ENCODE measurements around the gene WDR33.

Gene WDR33

GRCh38 chr2:127715778-127716449, 95.1 kb downstream of the WDR33 start:
- Histone ChIP-seq H3K27ac (no peak overlapping the region), H3K36me3 (replicated peaks) (peaks cover 31% of the 10 kb centered on the region), H3K4me3 (ENCODE audit: low read depth, low read length) (no peak overlapping the region), H3K27me3 (replicated peaks) (no peaks in the 10 kb centered on the region)
- in situ Hi-C loops (cut with HindIII; ENCODE audit: low pct_ligation_motif_present, low sequenced_read_pairs) = no loop called here
- no peak for TF ChIP-seq CTCF (IDR thresholded peaks at IDR 0.05; ENCODE audit: low read depth, low read length, missing control alignments)
- DNase-seq = no peak

GRCh38 chr2:127713562-127713961, 97.4 kb downstream of the WDR33 start:
- Histone ChIP-seq H3K36me3 (replicated peaks) (peaks cover 22% of the 10 kb centered on the region), H3K27me3 (replicated peaks) (no peaks in the 10 kb centered on the region), H3K4me3 (ENCODE audit: low read depth, low read length) (no peak overlapping the region), H3K27ac (no peak overlapping the region)
- in situ Hi-C loops (cut with HindIII; ENCODE audit: low pct_ligation_motif_present, low sequenced_read_pairs) = no loop called here
- no peak for TF ChIP-seq CTCF (IDR thresholded peaks at IDR 0.05; ENCODE audit: low read depth, low read length, missing control alignments)
- no peak for DNase-seq

- peaks cover 27% of the 10 kb centered on the region for H3K36me3 ChIP-seq (replicated peaks)
- TF ChIP-seq CTCF (IDR thresholded peaks at IDR 0.05; ENCODE audit: low read depth, low read length, missing control alignments) = no peak
- H3K4me3 ChIP-seq (ENCODE audit: low read depth, low read length) = no peak overlapping the region
- no peaks in the 10 kb centered on the region for H3K27me3 ChIP-seq (replicated peaks)
- in situ Hi-C loops (cut with HindIII; ENCODE audit: low pct_ligation_motif_present, low sequenced_read_pairs) = no loop called here
- H3K27ac ChIP-seq = no peak overlapping the region
- DNase-seq = no peak
Observed at GRCh38 chr2:127712999-127713398, 98.0 kb downstream of the WDR33 start.

- in situ Hi-C loops (cut with HindIII; ENCODE audit: low pct_ligation_motif_present, low sequenced_read_pairs) = no loop called here
- DNase-seq = no peak
- no peak overlapping the region for H3K4me3 ChIP-seq (ENCODE audit: low read depth, low read length)
- H3K36me3 ChIP-seq (replicated peaks) = peaks cover 32% of the 10 kb centered on the region
- no peaks in the 10 kb centered on the region for H3K27me3 ChIP-seq (replicated peaks)
- H3K27ac ChIP-seq = no peak overlapping the region
- no peak for TF ChIP-seq CTCF (IDR thresholded peaks at IDR 0.05; ENCODE audit: low read depth, low read length, missing control alignments)
Observed at GRCh38 chr2:127709336-127709735, 101.6 kb downstream of the WDR33 start.

GRCh38 chr2:127707890-127708648, 102.9 kb downstream of the WDR33 start:
- in situ Hi-C loops (cut with HindIII; ENCODE audit: low pct_ligation_motif_present, low sequenced_read_pairs) = no loop called here
- no peak for TF ChIP-seq CTCF (IDR thresholded peaks at IDR 0.05; ENCODE audit: low read depth, low read length, missing control alignments)
- no peak for DNase-seq
- no peak overlapping the region for H3K4me3 ChIP-seq (ENCODE audit: low read depth, low read length)
- no peaks in the 10 kb centered on the region for H3K27me3 ChIP-seq (replicated peaks)
- H3K36me3 ChIP-seq (replicated peaks) = peaks cover 28% of the 10 kb centered on the region
- H3K27ac ChIP-seq = no peak overlapping the region

Data from brain microvascular endothelial cell (primary cell).